GOT3 (cell line): Measurements from ENCODE around the gene IGHMBP2.

ENCODE experiments used
- DNase-seq: peaks from one replicate; lab custom pipeline; 2025; ENCODE audit warnings: mixed read lengths; lab: John Stamatoyannopoulos, UW

Gene IGHMBP2

GRCh38 chr11:68939583-68940555 lies 36.2 kb downstream of the IGHMBP2 start:
- no peak for DNase-seq

DNA sequence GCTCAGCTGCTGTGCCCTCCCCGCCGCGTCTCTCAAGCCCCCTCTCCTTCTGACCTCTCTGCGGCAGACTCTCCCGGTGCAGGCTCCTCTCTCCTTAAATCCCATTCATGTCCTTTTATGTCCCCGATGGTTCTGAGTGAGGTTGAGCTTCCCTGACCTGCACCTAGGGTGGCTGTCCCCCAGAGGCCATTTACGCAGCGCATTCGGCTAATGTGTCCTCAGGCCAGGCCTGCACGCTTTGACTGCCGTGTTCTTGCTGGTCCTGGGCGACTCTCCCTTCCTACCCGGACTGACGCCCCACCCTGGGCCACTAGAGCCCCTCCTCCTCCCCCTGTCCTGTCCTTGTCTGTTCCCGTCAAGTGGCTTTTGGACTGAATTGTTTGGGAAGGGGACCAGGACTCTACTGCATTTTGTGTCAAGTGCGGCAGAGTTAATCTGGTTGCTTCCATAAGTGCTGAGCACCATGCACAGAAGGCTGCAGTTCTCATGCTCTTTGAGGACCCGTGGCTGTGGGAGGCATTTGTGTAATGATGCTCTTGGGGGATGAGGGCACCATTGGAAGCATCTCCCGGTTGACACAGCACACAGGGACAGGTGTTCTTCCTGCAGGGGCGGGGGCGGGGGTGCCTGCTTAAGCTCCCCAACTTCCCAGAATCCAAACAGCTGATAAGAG lies 37.1 kb downstream of the IGHMBP2 start:
- no peak for DNase-seq

- DNase-seq = no peak
These were observed 37.8 kb downstream of the IGHMBP2 start for GRCh38 chr11:68941324-68942094.

DNA sequence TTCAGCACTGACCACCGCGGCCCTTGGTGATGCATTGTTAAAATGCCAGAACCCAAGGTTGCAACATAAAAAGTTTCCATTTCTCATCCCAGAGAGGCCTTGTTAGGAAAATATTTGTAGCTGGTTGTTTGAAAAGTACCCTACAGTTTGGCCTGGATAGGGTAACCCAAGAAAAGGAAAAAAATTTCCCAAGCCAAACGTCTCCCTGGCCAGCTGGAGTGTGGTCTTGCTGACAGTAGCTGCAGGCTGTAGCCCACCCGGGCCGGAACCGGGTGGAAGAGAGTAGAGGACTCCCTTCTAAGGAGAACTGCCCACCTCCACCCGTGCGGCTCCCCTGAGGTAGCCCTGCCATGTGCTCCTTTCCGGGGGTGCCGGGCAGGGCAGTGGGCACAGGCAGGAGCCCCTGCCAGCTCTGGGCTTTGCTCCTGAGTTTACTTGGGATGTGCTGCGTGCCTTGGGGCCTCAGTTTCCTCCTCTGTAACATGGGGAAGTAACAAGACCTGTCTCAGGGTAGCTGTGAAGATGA lies 38.5 kb downstream of the IGHMBP2 start:
- no peak for DNase-seq

GRCh38 chr11:68942751-68943271 lies 39.1 kb downstream of the IGHMBP2 start:
- DNase-seq = no peak

- no peak for DNase-seq
These were observed 42.9 kb downstream of the IGHMBP2 start for GRCh38 chr11:68946416-68947090.

- no peak for DNase-seq
These were observed 43.5 kb downstream of the IGHMBP2 start for GRCh38 chr11:68947151-68947550.

DNA sequence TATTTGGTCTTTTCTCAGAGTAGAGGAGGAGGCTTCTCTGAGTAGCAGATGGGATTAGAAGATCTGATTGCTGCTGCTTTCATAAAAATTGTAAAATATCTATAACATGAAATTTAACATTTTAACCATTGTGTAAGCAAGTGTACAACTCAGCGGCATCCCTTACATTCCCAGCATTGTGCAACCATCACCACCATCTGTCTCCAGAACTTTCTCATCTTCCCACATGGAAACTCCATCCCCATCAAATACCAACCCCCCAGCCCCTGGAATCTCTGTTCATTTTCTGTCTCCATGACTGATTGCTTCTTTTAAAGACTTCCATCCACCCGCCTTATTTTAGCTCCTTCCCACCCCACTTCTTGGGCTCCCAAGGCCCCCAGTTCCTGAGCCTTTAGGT lies 44.8 kb downstream of the IGHMBP2 start:
- no peak for DNase-seq

- DNase-seq = no peak
These were observed 45.2 kb downstream of the IGHMBP2 start for GRCh38 chr11:68948935-68949334.

- no peak for DNase-seq
These were observed 46.6 kb downstream of the IGHMBP2 start for GRCh38 chr11:68950270-68950669.

- no peak for DNase-seq
These were observed 47.1 kb downstream of the IGHMBP2 start for GRCh38 chr11:68950762-68951161.

DNA sequence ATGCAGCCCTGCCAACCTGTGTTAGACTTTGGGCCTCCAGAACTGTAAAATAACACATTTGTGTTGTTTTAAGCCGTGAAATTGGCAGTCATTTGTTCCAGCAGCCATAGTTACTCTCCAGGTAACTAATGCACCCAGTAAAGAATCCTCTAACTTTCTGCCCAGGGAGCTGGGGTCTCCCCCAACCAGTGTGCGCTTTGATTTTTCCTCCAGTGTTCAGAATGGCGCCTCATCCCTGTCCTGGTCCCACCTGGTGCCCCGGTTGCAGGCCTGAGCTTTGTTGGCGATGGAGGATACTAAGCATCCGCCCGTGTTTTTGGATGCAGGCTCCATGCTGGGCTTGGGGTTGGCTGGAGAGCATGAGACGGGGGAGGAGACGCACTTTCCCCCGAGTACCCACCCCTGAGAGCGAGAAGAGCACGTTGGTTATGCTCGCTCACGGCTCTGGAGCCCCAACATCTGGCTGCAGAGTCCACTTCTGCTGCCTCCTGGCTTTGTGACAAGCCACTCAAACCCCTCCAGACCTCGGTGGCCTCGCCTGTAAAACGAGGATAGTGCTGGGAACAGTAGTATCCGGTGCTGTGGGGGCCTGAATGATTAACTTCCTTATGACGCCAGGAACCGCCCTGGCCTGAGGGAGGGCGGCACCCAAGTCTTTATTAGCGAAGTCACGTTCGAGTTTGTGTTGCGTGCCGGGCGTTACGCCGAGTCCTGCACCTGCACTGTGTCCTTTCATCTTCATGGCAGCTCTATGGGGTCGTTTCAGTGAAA lies 51.3 kb downstream of the IGHMBP2 start:
- no peak for DNase-seq

DNA sequence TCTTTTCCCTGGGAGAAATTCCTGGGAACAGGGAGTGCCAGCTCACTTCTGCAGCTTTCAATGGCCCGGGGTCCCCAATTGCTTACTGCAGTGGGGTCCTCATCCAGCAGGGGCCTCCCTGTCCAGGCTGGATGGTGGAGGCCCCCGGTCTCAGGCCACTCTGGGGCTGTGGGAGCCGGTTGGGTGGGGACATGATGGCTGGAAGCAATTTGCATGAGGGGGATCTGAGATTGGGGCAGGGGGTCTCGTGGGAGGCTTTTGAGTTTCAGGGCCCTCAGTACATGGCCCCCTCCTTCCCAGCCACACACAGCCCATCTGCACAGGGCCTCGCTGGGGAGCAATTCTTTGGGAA lies 51.9 kb downstream of the IGHMBP2 start:
- DNase-seq = no peak

GRCh38 chr11:68956142-68956541 lies 52.5 kb downstream of the IGHMBP2 start:
- DNase-seq = no peak

DNA sequence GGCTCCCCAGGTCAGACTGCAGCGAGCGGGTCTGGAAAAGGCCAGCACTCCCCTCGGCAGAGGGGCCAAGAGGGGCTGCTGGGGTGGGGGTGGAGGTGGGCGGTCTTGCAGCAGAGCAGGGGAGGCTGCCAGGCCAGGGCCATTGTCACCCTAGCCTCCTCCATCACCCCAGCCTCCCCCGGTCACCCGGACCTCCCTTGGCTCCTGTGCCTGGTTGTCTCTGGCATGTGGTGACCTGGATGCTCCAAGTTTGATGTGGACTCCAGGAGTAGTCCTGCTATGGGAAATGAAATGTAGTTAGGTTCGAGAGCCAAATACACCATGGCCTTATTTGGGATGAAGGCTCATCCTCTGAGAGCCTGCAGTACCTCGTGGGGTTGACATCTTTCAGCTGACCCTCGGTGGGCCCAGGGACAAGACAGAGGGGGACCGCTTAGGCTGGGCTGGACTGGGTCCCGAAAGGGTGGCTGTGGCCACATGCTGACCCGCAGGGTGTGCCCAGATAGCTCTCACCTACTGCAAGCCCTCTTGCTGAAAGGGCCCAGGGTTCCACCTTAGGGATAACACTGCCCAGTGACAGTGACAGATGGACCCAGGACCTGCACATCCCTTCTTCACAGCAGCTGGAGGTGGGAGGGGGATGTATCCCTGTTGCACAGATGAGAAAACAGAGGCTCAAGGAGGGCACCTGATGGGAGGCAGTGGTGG lies 53.0 kb downstream of the IGHMBP2 start:
- DNase-seq = no peak

GRCh38 chr11:68958211-68958610 lies 54.5 kb downstream of the IGHMBP2 start:
- no peak for DNase-seq

DNA sequence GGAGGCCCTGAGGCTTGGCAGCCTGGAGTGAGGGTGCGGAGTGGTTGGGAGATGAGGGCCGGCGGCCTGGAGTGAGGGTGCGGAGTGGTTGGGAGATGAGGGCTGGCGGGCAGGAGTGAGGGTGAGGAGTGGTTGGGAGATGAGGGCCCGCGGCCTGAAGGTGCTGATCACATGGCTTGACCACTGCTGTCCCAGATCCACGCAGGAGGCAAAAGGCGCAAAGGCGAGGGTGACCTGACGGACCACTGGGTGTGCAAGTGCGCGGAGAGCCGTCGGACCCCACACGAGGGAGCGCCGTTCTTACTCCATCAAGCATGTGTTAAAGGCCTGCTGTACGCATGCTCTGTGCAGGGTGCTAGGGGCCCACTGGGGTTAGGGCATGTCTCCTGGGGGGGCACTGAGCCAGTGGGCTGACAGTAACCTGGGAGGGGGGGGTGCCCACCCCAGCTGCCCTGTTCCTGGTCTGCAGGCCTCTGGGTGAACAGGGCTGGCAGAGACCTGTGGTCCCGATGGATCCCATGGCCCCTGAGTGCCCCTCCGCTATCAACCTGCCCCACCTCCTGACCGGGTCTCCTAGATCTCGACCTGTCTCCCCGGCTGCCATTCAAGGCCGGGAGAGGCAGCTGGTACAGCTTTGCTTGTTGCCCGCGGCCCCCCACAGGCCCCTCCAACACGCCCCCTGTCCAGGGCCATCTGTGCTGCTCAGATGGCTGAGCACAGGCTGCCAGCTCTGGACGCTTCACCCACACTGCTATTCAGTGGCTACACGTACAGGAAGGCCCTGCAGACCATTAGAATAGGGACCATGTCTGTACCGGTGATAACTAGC lies 56.0 kb downstream of the IGHMBP2 start:
- DNase-seq = no peak

DNA sequence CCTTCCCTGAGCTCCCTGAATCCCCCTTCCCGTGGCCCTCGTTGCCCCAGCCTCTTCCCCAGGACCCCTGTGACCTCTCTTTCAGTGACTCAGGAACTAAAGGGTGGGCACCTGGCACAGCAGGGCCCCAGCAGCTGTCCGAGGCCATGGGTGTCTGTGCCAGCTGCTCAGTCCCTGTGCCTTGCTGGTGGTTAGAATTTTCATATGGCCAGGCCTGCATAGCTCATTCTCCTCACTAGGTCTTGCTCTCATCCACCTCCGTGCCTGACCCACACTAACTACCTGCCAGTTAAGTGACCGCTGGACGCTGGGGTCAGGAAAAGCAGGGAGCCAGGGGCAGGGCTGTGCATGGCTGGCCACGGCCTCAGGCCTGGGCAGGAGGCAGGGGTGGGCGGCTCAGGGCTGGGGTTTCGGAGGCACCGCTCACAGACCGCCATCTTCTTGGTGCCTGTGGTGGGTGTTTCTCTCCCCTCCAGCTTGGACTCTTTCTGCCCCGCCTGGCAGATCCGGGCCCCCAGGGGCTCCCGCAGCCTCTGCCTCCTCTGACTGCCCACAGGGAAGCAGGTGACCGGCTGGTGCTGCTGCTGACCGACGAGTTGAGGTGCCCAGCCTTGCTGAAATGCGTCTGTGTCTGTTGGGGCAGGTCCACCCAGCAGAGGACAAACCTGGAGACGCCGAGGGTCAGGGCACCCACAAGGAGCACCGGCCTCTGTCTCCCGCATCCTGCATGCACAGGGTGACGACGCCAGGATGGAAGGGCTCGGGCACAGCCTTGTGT lies 56.8 kb downstream of the IGHMBP2 start:
- DNase-seq = no peak
